Activated CD4-positive, CD25-positive, alpha-beta regulatory T cell treated with anti-CD3 and anti-CD28 coated beads, Interleukin-2, amount 50 U/mL, for 72 hours (primary cell): ENCODE measurements around the gene ISLR2.

ENCODE experiments used
- DNase-seq: peaks from one replicate; pipeline ENCODE4 v3.0.0; 2021

The ISLR2 gene

DNA sequence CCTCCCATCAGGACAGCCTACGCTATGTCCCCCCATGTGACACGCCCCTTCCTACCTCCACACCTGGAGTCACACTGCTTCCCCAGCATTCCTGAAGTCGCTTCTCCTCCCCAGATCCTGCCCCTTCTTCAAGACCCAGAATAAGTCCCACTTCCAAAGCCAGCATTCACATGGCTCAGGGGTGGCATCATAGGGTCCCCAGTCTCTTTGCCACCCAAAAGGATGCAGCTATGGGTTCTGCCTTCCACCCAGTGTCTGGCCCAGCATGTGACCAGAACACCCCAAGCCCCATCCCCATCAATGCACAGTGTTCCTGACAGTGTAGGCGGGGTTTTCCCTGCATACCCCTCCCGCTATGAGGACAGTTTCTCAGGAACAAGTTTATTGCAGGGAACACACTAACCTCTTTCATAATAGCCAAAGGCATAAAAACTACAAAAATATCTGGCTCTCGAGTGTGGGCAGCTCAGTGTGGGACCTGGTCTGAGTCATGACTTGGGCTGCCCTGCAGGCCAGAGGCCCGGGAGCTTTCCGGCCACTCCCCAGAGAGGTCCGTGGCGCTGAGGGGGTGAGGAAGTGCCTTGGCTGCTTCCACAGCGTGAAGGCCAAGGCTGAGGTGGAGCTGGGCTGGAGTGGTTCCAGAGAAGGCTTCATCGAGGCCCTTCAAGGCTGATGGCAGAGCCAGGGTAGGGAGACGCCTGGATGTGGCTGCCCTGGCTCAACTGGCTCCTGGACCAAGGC lies 48.9 kb downstream of the ISLR2 start:
- DNase-seq = no peak

DNA sequence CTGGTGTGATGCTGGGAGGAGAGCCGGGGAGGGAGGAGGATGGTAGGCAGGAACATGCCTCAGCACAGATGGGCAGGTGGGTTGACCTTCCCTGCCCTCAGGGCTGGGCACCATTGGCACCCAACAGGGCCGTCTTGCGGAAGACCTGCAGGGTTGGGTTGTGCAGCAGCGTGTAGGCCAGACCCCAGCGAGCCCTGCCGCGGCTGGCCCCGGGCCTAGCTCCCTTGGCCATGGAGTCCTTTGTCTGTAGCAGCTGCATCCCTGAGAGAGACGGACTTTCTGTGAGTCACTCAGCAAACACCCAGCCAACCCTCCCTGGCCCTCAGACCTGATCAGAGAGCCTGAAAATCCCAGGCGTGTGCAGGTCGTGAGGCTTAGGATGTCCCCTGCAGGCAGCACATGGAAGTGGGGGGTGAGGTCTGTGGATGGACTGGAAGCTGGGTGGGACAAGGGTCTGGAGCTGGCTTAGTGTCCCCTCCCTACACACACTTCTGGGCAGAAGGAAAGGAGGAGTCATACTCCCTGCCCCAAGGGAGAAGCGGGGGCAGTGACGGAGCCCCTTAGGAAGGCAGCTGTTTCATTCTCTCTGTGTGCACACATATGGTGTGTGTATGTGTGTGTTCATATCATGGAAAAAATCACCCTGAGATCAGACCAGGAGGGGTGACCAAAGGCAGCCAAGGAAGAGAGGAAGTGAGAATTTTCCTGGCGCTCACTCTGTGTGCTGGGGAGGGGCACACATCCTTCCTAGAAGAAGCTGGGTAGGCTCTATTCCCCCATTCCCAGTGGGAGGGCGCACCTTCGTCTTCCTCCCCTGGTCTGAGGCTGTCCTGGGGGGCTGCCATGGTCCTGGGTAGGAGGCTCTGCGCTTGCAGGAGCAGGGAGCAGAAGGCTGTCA lies 49.8 kb downstream of the ISLR2 start:
- DNase-seq = no peak

DNA sequence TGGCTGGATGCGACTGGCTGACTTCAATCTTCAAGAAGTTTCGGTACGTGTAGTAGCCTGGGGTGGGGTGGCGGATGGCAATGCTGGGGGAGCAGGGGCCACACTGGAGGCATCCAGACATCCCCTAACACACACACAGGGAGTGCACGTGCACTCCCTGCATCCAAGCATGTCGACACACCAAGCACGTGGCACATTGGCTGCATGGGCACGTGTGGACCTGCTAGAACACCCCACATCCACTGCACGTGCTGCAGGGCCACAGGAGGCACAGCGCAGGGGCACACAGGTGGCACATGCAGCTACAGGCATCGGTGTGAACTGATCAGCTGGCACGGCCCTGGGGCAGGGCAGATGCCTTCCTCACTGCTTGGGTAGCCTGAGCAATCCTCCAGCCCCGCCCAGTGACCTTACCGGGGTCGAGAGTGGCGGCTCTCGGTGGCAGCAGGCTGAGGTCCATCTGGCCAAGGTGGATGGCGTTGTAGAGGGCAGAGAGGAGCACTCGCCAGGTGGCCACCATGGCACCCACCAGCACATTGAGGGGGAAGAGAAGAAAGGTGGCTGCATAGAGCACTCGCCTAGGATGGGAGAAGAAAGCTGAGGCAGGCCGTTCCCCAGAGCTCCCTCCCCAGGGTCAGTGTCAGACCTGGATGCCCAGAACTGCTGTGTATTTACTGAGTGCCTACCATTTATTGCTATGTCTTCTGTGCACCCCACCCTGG lies 50.7 kb downstream of the ISLR2 start:
- DNase-seq = no peak

DNA sequence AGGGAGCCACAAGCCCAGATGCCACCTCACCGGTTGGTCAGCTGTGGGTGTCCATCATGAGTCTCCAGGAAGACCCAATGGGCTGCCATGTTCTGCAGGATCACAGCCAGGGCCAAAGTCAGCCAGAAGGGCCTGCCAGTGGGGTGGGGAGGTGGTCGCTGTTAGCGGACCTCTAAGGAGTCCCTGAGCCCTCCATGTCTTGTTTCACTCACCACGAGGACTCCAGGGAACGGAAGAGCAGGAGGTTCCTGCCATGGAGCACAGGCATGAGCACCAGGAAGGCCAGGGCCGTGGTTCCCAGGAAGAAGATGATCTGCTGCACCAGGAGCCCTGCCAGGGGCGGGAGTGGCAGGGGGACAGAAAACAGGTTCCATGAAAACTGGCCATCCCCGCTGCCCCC lies 51.7 kb downstream of the ISLR2 start:
- DNase-seq = no peak

DNA sequence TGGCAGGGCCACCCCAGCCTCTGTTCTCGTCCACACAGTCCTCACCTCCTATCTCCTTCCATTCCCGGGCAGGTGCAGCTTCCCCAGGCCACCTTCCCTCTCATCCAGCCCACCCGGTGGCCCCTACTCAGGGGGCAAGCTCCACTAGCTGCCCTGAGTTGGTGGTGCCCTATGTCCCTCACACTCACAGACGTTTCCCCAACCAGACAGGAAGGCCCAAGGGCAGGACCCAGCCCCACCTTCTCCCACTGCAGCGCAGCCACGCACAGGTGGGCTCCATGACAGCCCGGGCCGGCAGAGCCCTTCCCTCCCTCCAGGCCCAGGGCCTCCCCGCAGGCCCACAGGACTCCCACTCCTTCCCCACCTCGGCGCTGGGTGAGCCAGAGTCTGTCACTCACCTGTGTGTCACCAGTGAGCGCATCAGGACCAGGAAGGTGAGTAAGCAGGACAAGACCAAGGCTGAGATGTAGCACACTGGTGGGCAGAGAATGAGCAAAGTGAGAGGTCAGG lies 54.3 kb downstream of the ISLR2 start:
- no peak for DNase-seq

DNA sequence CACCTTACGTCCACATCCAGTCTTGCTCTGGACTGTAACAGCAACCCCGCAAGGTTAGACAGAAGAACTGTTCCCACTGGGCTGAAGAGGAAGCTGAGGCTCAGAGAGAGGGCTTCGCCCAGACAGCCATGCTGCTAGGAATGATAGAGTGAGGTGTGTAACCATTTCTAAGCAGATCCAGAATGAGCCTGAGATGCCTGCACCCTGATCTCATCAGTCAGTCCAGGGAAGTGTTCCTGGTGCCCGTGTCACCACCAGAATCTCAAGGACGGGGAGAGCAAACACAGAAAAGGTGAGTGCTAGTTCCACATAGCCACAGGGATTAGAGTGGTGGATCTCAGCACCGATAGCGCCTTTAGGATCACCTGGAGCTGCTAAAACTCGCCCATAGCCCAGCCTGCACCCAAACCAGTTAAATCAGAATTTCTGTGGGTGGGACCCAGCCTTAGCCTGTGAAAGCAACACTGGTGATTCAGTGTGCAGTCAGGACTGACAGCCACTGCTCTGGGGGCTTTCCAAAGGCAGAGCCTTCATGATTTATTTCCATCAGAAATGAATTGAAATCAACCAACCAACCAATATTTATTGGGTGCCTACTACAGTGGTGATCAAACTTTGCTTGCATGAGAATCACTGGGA lies 55.4 kb downstream of the ISLR2 start:
- DNase-seq = no peak
